ENCODE results near the gene EMC10. TPM values are rescaled to one million over a fixed set of nuclear protein-coding genes. Genes with fewer than 3 reads are reported as not detected.
A peak's percentile ranks its signal among the peaks of the same experiment; 100 is the strongest.

EMC10 gene
- total and polyA plus RNA-seq, 8 donors, result 30.8 to 284 (median 57.6) TPM

- 93 to 97% (median 95%) methylated on average over 17 of the region's 17 CpGs for WGBS, 5 donors
- no peak for DNase-seq
- Histone ChIP-seq H3K4me1 (peaks cover 12 to 29% (median 20%) of the 10 kb centered on the region in 4 donors), H3K27ac (no peak overlapping the region), H3K9me3 (no peaks in the 10 kb centered on the region), H3K4me3 (peak overlapping the region in 3 of 4 donors; percentile 86 to 96 (median 91)), H3K27me3 (no peaks in the 10 kb centered on the region), H3K36me3 (peaks cover 37 to 51% (median 48%) of the 10 kb centered on the region in 4 donors)
- TF ChIP-seq CTCF (IDR thresholded peaks at IDR 0.05) (no peak), EP300 (IDR thresholded peaks at IDR 0.05) (no peak), POLR2AphosphoS5 (IDR thresholded peaks at IDR 0.05) (no peak), POLR2A (IDR thresholded peaks at IDR 0.05) (no peak)
- intact Hi-C loops (cut with DNase I; ENCODE audit: low total_unique reads), result no loop called here
Measured at GRCh38 chr19:50477751-50478515, 1.6 kb downstream of the EMC10 start.

- intact Hi-C loops (cut with DNase I; ENCODE audit: low total_unique reads), result no loop called here
- no peaks in the 10 kb centered on the region for H3K9me3 ChIP-seq
- DNase-seq, result no peak
- TF ChIP-seq CTCF (IDR thresholded peaks at IDR 0.05) (peak in 1 of 7 experiments; percentile 12), POLR2AphosphoS5 (IDR thresholded peaks at IDR 0.05) (no peak)
- no peak overlapping the region for H3K4me3 ChIP-seq
- 82 to 91% (median 88%) methylated on average over 16 to 19 of the region's 19 CpGs for WGBS, 5 donors
- no peaks in the 10 kb centered on the region for H3K27me3 ChIP-seq
- H3K4me1 ChIP-seq, result peaks cover 12 to 29% (median 20%) of the 10 kb centered on the region in 4 donors
- H3K36me3 ChIP-seq, result peaks cover 37 to 63% (median 59%) of the 10 kb centered on the region in 4 donors
- H3K27ac ChIP-seq, result no peak overlapping the region
Measured at GRCh38 chr19:50478901-50479715, 2.8 kb downstream of the EMC10 start.

- intact Hi-C loops (cut with DNase I; ENCODE audit: low total_unique reads), result no loop called here
- H3K9me3 ChIP-seq, result no peaks in the 10 kb centered on the region
- 93 to 97% (median 95%) methylated on average over 9 to 16 of the region's 16 CpGs for WGBS, 5 donors
- no peak for DNase-seq
- peaks cover 12 to 29% (median 20%) of the 10 kb centered on the region in 4 donors for H3K4me1 ChIP-seq
- no peak overlapping the region for H3K27ac ChIP-seq
- peaks cover 37 to 70% (median 66%) of the 10 kb centered on the region in 4 donors for H3K36me3 ChIP-seq
- H3K27me3 ChIP-seq, result no peaks in the 10 kb centered on the region
- no peak overlapping the region for H3K4me3 ChIP-seq
- no peak for TF ChIP-seq POLR2AphosphoS5 (IDR thresholded peaks at IDR 0.05)
- no peak for TF ChIP-seq POLR2A (IDR thresholded peaks at IDR 0.05)
- TF ChIP-seq CTCF (IDR thresholded peaks at IDR 0.05), result no peak
- no peak for TF ChIP-seq EP300 (IDR thresholded peaks at IDR 0.05)
Measured at GRCh38 chr19:50479761-50480251, 3.5 kb downstream of the EMC10 start.

GRCh38 chr19:50480281-50481111 is 4.2 kb downstream of the EMC10 start:
- WGBS, 5 donors, result 88 to 94% (median 91%) methylated on average over 25 to 37 of the region's 37 CpGs
- TF ChIP-seq POLR2AphosphoS5 (IDR thresholded peaks at IDR 0.05) (no peak), EP300 (IDR thresholded peaks at IDR 0.05) (no peak), POLR2A (IDR thresholded peaks at IDR 0.05) (no peak), CTCF (IDR thresholded peaks at IDR 0.05) (no peak)
- H3K4me3 ChIP-seq, result no peak overlapping the region
- intact Hi-C loops (cut with DNase I; ENCODE audit: low total_unique reads), result no loop called here
- no peaks in the 10 kb centered on the region for H3K9me3 ChIP-seq
- H3K27me3 ChIP-seq, result no peaks in the 10 kb centered on the region
- H3K27ac ChIP-seq, result no peak overlapping the region
- peaks cover 37 to 76% (median 72%) of the 10 kb centered on the region in 4 donors for H3K36me3 ChIP-seq
- peaks cover 12 to 29% (median 20%) of the 10 kb centered on the region in 4 donors for H3K4me1 ChIP-seq
- no peak for DNase-seq

All from stomach (tissue), 9 donors.